ENCODE results near the gene NECTIN2. TPM values are rescaled to one million over a fixed set of nuclear protein-coding genes. Genes with fewer than 3 reads are reported as not detected.
"Not testable (repeated sequence)": the region's sequence is repeated elsewhere in the genome, so short reads cannot be mapped to it uniquely, and the experiment has no call there.

The NECTIN2 gene
- total RNA-seq, 2 donors from 2014 or later, result 1.3 to 1.6 TPM

- ATAC-seq (peak; percentile 34 to 36), DNase-seq (ENCODE audit: low spot score) (no peak)
- Mint-ChIP-seq H3K27me3 (peaks cover 7 to 16% of the 10 kb centered on the region in 2 donors), H3K4me1 (ENCODE audit: low read depth in 2 of 2) (peaks cover 11 to 14% of the 10 kb centered on the region in 2 donors), H3K9me3 (no peaks in the 10 kb centered on the region), H3K36me3 (no peaks in the 10 kb centered on the region), H3K4me3 (no peak overlapping the region), H3K27ac (no peak overlapping the region)
These were observed 5.3 kb downstream of the NECTIN2 start for GRCh38 chr19:44851427-44851826.

DNA sequence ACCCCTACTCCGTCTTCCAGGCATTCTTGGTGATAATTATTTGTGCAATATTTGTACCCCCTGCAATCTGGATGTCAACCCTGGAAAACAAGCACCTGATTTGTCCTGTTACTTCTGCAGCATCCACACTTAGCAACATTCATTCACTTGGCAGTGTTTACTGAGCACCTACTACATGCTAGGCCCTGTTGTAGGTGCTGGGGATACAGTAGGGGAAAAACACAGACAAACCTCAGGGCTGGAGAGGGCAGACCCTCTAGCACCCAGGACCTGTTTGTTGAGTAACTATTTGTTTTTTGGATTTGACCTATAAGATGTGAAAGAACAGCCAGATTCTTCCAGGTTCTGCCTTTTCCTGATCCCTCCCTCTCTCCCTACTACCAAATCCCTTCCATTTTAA, 9.5 kb downstream of the NECTIN2 start:
- H3K36me3 Mint-ChIP-seq, result no peaks in the 10 kb centered on the region
- no peaks in the 10 kb centered on the region for H3K9me3 Mint-ChIP-seq
- H3K4me1 Mint-ChIP-seq (ENCODE audit: low read depth in 2 of 2), result peaks cover 0 to 4% of the 10 kb centered on the region in 2 donors
- no peak overlapping the region for H3K27ac Mint-ChIP-seq
- no peak overlapping the region for H3K4me3 Mint-ChIP-seq
- peaks cover 6 to 7% of the 10 kb centered on the region in 2 donors for H3K27me3 Mint-ChIP-seq
- DNase-seq (ENCODE audit: low spot score) (no peak), ATAC-seq (no peak)

DNA sequence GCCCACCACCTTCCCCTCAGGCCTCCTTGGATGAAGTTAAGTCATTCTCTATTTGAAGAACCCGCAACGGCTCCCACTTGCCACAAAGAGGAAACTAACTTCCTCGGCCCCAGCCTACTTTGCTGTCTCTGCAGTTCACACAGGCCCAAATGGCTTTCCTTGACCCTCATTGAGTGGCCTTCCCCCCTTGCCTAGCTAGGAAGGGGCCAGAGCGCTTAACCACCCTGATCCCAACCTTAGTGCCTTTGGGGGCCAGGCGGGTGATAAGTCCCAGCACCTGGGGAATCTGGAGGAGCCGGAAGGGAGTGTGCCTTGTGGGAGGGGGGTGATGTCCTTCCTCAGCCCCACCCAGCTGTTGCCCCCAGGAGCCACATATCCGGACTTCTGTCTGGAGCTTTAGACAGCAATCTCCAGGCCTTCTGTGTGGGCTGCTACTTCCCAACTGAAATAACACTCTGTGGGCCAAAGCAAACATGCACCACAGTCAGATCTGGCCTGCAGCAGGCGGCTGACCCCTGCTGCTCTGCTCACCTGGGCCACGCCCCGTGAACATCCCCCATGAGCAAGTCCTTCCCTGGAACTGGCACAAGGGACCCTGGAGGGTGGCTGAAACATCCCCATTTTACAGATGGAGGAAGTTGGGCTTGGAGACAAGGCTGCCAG, 10.5 kb downstream of the NECTIN2 start:
- ATAC-seq, result no peak
- Mint-ChIP-seq H3K4me3 (no peak overlapping the region), H3K9me3 (no peaks in the 10 kb centered on the region), H3K27ac (no peak overlapping the region), H3K36me3 (no peaks in the 10 kb centered on the region), H3K27me3 (peaks cover 6 to 7% of the 10 kb centered on the region in 2 donors), H3K4me1 (ENCODE audit: low read depth in 2 of 2) (peaks cover 0 to 4% of the 10 kb centered on the region in 2 donors)
- no peak for DNase-seq (ENCODE audit: low spot score)

DNA sequence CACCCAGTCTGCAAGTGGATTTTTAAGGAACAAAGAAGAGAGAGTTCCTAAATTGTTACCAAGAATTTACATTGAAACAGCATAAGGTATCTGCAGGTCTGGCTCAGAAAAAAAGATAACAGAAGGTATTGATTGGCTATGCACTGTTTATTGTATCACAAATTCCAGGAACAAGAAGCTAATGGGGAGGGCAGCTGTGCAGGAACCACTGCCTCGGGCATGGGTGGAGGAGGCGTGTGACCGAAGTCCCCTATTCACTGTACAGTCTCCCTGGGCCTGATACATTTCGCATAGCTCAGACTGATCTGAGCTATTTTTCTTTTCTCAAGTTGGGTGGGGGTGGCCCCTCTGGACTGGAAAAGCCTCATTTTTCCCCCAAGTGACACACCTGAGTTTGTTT, 11.7 kb downstream of the NECTIN2 start:
- no peak for ATAC-seq
- Mint-ChIP-seq H3K27me3 (peaks cover 3 to 6% of the 10 kb centered on the region in 2 donors), H3K27ac (no peak overlapping the region), H3K4me3 (no peak overlapping the region), H3K36me3 (no peaks in the 10 kb centered on the region), H3K9me3 (no peaks in the 10 kb centered on the region), H3K4me1 (ENCODE audit: low read depth in 2 of 2) (peaks cover 0 to 4% of the 10 kb centered on the region in 2 donors)
- DNase-seq (ENCODE audit: low spot score), result no peak

GRCh38 chr19:44861576-44861975, 15.5 kb downstream of the NECTIN2 start:
- ATAC-seq; H3K36me3 Mint-ChIP-seq; H3K9me3 Mint-ChIP-seq; H3K27me3 Mint-ChIP-seq; DNase-seq (ENCODE audit: low spot score); H3K27ac Mint-ChIP-seq; H3K4me3 Mint-ChIP-seq; H3K4me1 Mint-ChIP-seq (ENCODE audit: low read depth in 2 of 2): not testable (repeated sequence)

- Mint-ChIP-seq H3K36me3 (no peaks in the 10 kb centered on the region), H3K4me1 (ENCODE audit: low read depth in 2 of 2) (peaks cover 0 to 6% of the 10 kb centered on the region in 2 donors), H3K4me3 (no peak overlapping the region), H3K9me3 (no peaks in the 10 kb centered on the region), H3K27me3 (peaks cover 6 to 16% of the 10 kb centered on the region in 2 donors), H3K27ac (no peak overlapping the region)
- no peak for ATAC-seq
- no peak for DNase-seq (ENCODE audit: low spot score)
These were observed 17.9 kb downstream of the NECTIN2 start for GRCh38 chr19:44863990-44864389.

- Mint-ChIP-seq H3K9me3 (no peaks in the 10 kb centered on the region), H3K4me1 (ENCODE audit: low read depth in 2 of 2) (peaks cover 0 to 6% of the 10 kb centered on the region in 2 donors), H3K27me3 (peaks cover 6 to 9% of the 10 kb centered on the region in 2 donors), H3K4me3 (no peak overlapping the region), H3K36me3 (no peaks in the 10 kb centered on the region), H3K27ac (no peak overlapping the region)
- ATAC-seq, result peak; percentile 28 to 38
- no peak for DNase-seq (ENCODE audit: low spot score)
These were observed 19.2 kb downstream of the NECTIN2 start for GRCh38 chr19:44865196-44865767.

GRCh38 chr19:44866664-44867063, 20.6 kb downstream of the NECTIN2 start:
- Mint-ChIP-seq H3K36me3 (no peaks in the 10 kb centered on the region), H3K9me3 (no peaks in the 10 kb centered on the region), H3K4me1 (ENCODE audit: low read depth in 2 of 2) (peaks cover 0 to 6% of the 10 kb centered on the region in 2 donors), H3K27me3 (peaks cover 6 to 9% of the 10 kb centered on the region in 2 donors), H3K4me3 (no peak overlapping the region), H3K27ac (no peak overlapping the region)
- ATAC-seq (no peak), DNase-seq (ENCODE audit: low spot score) (no peak)

DNA sequence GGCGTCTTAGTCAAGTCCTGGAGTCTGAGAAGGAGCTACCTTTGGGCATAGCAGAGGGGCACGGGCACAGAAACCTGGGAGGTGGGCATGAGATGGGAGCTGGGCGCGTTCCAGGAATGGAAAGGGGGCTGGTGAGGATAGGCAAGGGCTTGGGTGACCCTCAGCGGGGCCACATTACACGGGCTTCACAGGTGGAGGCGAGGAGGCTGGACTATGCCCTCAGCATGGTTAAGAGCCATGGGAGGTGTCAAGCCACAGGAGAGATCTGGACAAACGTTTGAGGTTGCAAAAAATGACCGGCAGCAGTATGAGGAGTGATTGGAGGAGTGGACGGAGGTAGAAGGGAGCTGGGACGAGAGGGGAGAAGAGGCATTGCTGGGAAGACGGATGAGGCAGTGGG, 21.5 kb downstream of the NECTIN2 start:
- H3K27me3 Mint-ChIP-seq, result peaks cover 6 to 9% of the 10 kb centered on the region in 2 donors
- ATAC-seq (no peak), DNase-seq (ENCODE audit: low spot score) (no peak)
- H3K4me1 Mint-ChIP-seq (ENCODE audit: low read depth in 2 of 2), result peaks cover 0 to 6% of the 10 kb centered on the region in 2 donors
- no peak overlapping the region for H3K4me3 Mint-ChIP-seq
- no peaks in the 10 kb centered on the region for H3K36me3 Mint-ChIP-seq
- no peak overlapping the region for H3K27ac Mint-ChIP-seq
- no peaks in the 10 kb centered on the region for H3K9me3 Mint-ChIP-seq

DNA sequence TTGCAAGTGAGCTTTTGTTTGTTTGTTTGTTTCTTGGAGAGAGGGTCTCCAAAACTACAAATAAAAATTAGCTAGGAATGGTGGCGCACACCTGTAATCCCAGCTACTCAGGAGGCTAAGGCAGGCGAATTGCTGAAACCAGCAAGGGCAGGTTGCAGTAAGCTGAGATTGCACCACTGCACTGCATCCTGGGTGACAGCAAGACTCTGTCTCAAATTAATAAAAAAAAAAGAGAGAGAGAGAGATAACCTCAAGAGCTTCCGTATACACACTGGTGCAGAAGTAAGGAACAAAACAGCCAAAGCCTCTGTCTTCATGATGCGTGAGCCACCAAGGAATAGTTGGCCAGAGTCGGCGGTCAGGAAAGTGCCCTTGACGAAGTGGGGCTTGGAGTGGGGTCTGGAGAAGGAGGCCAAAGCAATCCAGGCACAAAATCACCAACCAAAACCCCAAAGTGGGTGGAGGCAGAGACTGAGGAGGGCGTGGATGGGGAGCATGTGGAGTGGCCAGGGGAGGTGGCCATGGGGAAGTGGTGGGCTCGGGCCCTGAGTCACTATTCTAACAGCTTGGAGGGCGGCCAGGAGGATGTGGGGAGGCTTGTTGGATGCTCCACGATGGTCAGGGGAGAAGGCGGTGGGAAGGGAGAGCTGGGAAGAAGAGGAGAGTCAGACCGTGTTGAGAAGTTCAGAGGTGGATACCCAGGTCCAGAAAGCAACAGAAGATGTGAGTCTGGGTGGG, 23.8 kb downstream of the NECTIN2 start:
- Mint-ChIP-seq H3K27ac (no peak overlapping the region), H3K36me3 (no peaks in the 10 kb centered on the region), H3K4me1 (ENCODE audit: low read depth in 2 of 2) (peaks cover 0 to 6% of the 10 kb centered on the region in 2 donors), H3K27me3 (peaks cover 9% of the 10 kb centered on the region in 2 donors), H3K4me3 (no peak overlapping the region), H3K9me3 (no peaks in the 10 kb centered on the region)
- ATAC-seq (no peak), DNase-seq (ENCODE audit: low spot score) (no peak)

DNA sequence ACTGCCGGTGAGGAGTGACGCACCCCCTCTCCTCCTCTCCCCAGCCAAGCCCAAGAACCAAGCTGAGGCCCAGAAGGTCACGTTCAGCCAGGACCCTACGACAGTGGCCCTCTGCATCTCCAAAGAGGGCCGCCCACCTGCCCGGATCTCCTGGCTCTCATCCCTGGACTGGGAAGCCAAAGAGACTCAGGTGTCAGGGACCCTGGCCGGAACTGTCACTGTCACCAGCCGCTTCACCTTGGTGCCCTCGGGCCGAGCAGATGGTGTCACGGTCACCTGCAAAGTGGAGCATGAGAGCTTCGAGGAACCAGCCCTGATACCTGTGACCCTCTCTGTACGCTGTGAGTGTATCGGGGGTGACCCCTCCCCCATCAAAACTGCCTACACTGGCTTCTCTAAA, 25.7 kb downstream of the NECTIN2 start:
- Mint-ChIP-seq H3K27ac (no peak overlapping the region), H3K9me3 (no peaks in the 10 kb centered on the region), H3K4me3 (no peak overlapping the region), H3K36me3 (no peaks in the 10 kb centered on the region), H3K4me1 (ENCODE audit: low read depth in 2 of 2) (no peaks in the 10 kb centered on the region), H3K27me3 (peaks cover 6 to 9% of the 10 kb centered on the region in 2 donors)
- ATAC-seq (no peak), DNase-seq (ENCODE audit: low spot score) (no peak)

DNA sequence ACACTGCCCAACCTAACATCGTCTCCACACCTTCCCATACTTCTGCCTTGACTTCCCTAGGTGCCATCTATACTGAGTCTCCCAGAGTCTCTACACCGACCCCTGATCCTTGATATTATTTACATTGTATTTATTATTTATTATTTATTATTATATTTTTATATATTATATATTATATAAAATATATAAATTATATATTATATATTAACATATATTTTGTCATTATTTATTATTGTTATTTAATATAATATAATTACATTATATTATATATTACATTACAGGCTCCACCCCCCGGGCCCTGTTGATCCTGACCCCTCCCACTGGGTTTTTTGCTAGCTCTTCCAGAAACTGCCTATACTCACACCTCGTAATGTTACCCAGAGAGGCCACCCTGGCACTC, 26.6 kb downstream of the NECTIN2 start:
- DNase-seq (ENCODE audit: low spot score), result no peak
- Mint-ChIP-seq H3K27me3 (peaks cover 4 to 6% of the 10 kb centered on the region in 2 donors), H3K36me3 (no peaks in the 10 kb centered on the region), H3K27ac (no peak overlapping the region), H3K4me3 (no peak overlapping the region), H3K4me1 (ENCODE audit: low read depth in 2 of 2) (no peaks in the 10 kb centered on the region), H3K9me3 (no peaks in the 10 kb centered on the region)
- no peak for ATAC-seq

DNA sequence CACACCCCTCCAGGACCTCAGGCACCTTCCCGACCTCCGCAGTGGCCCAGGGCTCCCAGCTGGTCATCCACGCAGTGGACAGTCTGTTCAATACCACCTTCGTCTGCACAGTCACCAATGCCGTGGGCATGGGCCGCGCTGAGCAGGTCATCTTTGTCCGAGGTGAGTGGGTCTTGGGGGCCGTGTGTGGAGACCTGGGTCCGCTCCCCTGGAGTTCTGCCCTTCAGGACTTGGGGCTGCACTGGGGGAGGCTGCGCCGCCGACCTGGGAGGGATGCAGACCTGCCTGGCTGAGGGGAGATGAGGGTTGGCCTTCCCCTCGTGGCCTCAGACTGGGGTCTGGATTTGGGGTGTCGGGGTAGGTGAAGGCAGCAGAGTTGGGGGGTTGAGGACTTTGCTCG, 28.2 kb downstream of the NECTIN2 start:
- DNase-seq (ENCODE audit: low spot score) (no peak), ATAC-seq (no peak)
- Mint-ChIP-seq H3K36me3 (no peaks in the 10 kb centered on the region), H3K27me3 (peaks cover 0 to 6% of the 10 kb centered on the region in 2 donors), H3K4me3 (no peak overlapping the region), H3K4me1 (ENCODE audit: low read depth in 2 of 2) (no peaks in the 10 kb centered on the region), H3K9me3 (no peaks in the 10 kb centered on the region), H3K27ac (no peak overlapping the region)
